HUDEP-2 (cell line): ENCODE results near the gene CTTN.
"Not testable (repeated sequence)": the region's sequence is repeated elsewhere in the genome, so short reads cannot be mapped to it uniquely, and the experiment has no call there.

ENCODE experiments used
- DNase-seq, 76 experiments: peaks; one replicate each; lab custom pipeline; 2025; ENCODE audit not compliant: unreplicated experiment in 76 of 76; lab: John Stamatoyannopoulos, UW

Gene CTTN

GRCh38 chr11:70378506-70379134 is 19.7 kb upstream of the CTTN start:
- no peak for DNase-seq

GRCh38 chr11:70381350-70381749 is 17.0 kb upstream of the CTTN start:
- DNase-seq: no peak

GRCh38 chr11:70381872-70382861 is 16.2 kb upstream of the CTTN start:
- peak in 1 of 76 experiments; percentile 4 for DNase-seq

- DNase-seq: no peak
These were observed 14.4 kb upstream of the CTTN start for GRCh38 chr11:70383664-70384565.

GRCh38 chr11:70384566-70385152 is 13.7 kb upstream of the CTTN start:
- no peak for DNase-seq

GRCh38 chr11:70387564-70387963 is 10.8 kb upstream of the CTTN start:
- no peak for DNase-seq

- DNase-seq: no peak
These were observed 9.1 kb upstream of the CTTN start for GRCh38 chr11:70389201-70389600.

GRCh38 chr11:70390882-70391281 is 7.4 kb upstream of the CTTN start:
- not testable (repeated sequence) for DNase-seq

- DNase-seq: no peak
These were observed 3.9 kb upstream of the CTTN start for GRCh38 chr11:70394211-70394950.

GRCh38 chr11:70397336-70397982 is 870 bp upstream of the CTTN start:
- DNase-seq: peak in 48 of 76 experiments; percentile 4 to 68 (median 30)

- DNase-seq: peak in 6 of 76 experiments; percentile 28 to 49 (median 38)
These were observed 728 bp downstream of the CTTN start for GRCh38 chr11:70398834-70399680.

- DNase-seq: peak in 60 of 76 experiments; percentile 7 to 80 (median 42)
These were observed 1.4 kb downstream of the CTTN start for GRCh38 chr11:70399681-70400112.

- no peak for DNase-seq
These were observed 2.3 kb downstream of the CTTN start for GRCh38 chr11:70400643-70401042.

- no peak for DNase-seq
These were observed 3.7 kb downstream of the CTTN start for GRCh38 chr11:70402016-70402415.

- DNase-seq: no peak
These were observed 4.4 kb downstream of the CTTN start for GRCh38 chr11:70402685-70403084.

GRCh38 chr11:70404244-70404643 is 5.9 kb downstream of the CTTN start:
- DNase-seq: no peak

- DNase-seq: no peak
These were observed 7.5 kb downstream of the CTTN start for GRCh38 chr11:70405679-70406395.

GRCh38 chr11:70407121-70407520 is 8.8 kb downstream of the CTTN start:
- DNase-seq: no peak
